CD8-positive, alpha-beta memory T cell (primary cell): ENCODE measurements around the gene SPTBN4. TPM values are rescaled to one million over a fixed set of nuclear protein-coding genes. Genes with fewer than 3 reads are reported as not detected.
"Not testable (repeated sequence)": the region's sequence is repeated elsewhere in the genome, so short reads cannot be mapped to it uniquely, and the experiment has no call there.

ENCODE experiments used
- CTCF ChIA-PET: fragments of 350-600 bp; sonication (Branson Sonifier 250); formaldehyde crosslinking; loops from one replicate; lab custom pipeline; 2021; ENCODE audit warnings: antibody characterized with exemption; lab: Charles Lee
- POLR2A ChIA-PET: fragments of 350-600 bp; sonication (Branson Sonifier 250); formaldehyde crosslinking; loops from one replicate; lab custom pipeline; 2021; ENCODE audit warnings: antibody characterized with exemption; lab: Charles Lee
- DNase-seq, 5 donors: peaks; one replicate each; pipeline versions ENCODE4 v3.0.0 to v3.0.0-alpha.2; 2020 to 2022; ENCODE audit warnings: mixed read lengths in 1 of 5
- H3K27ac ChIP-seq: one replicate; pipeline ENCODE4 v1.7.0; 2013; ENCODE audit warnings: low read depth, mild to moderate bottlenecking, low read length, moderate library complexity
- H3K27me3 ChIP-seq: 2 replicates; pipeline ENCODE4 v1.7.0; 2013; ENCODE audit warnings: low read length, mild to moderate bottlenecking; ENCODE audit not compliant: insufficient read depth, poor library complexity, severe bottlenecking
- H3K36me3 ChIP-seq: 2 replicates; pipeline ENCODE4 v1.7.0; 2013; ENCODE audit warnings: mild to moderate bottlenecking, low read length, moderate library complexity; ENCODE audit not compliant: insufficient read depth
- H3K4me1 ChIP-seq: 2 replicates; pipeline ENCODE4 v1.7.0; 2013; ENCODE audit warnings: mild to moderate bottlenecking, low read length, moderate library complexity; ENCODE audit not compliant: insufficient read depth
- H3K4me3 ChIP-seq: 2 replicates; pipeline ENCODE4 v1.7.0; 2013; ENCODE audit warnings: mild to moderate bottlenecking, low read length
- H3K9me3 ChIP-seq: 2 replicates; pipeline ENCODE4 v1.7.0; 2013; ENCODE audit warnings: mild to moderate bottlenecking, low read length
- H3K27ac Mint-ChIP-seq, 8 donors: one replicate each; pipeline ENCODE4 v1.8.0; 2020 to 2021; ENCODE audit warnings: mixed read lengths in 8 of 8, mild to moderate bottlenecking in 6 of 8, inconsistent platforms in 3 of 8, moderate library complexity in 3 of 8
- H3K27me3 Mint-ChIP-seq, 2 donors: one replicate each; pipeline ENCODE4 v1.8.0; 2020 to 2021; ENCODE audit warnings: mixed read lengths in 2 of 2, mild to moderate bottlenecking in 1 of 2, moderate library complexity in 1 of 2
- H3K36me3 Mint-ChIP-seq, 3 donors: one replicate each; pipeline ENCODE4 v1.8.0; 2020 to 2021; ENCODE audit warnings: mixed read lengths in 3 of 3, inconsistent platforms in 1 of 3, mild to moderate bottlenecking in 1 of 3
- H3K4me1 Mint-ChIP-seq, 3 donors: one replicate each; pipeline ENCODE4 v1.8.0; 2020 to 2021; ENCODE audit warnings: mixed read lengths in 3 of 3, inconsistent platforms in 1 of 3, mild to moderate bottlenecking in 1 of 3
- H3K4me3 Mint-ChIP-seq, 7 donors: one replicate each; pipeline ENCODE4 v1.8.0; 2020 to 2021; ENCODE audit warnings: mixed read lengths in 7 of 7, mild to moderate bottlenecking in 6 of 7, moderate library complexity in 4 of 7, inconsistent platforms in 2 of 7
- H3K9me3 Mint-ChIP-seq, 5 donors: one replicate each; pipeline ENCODE4 v1.8.0; 2020 to 2022; ENCODE audit warnings: mixed read lengths in 5 of 5, mild to moderate bottlenecking in 3 of 5, moderate library complexity in 2 of 5, inconsistent platforms in 1 of 5
- polyA plus RNA-seq: library from polyadenylated mRNA; unstranded; fragments of 300-500 nt; fragmentation: Illumina TruSeq; gene quantifications from one replicate; pipeline ENCODE4 v1.2.3, GENCODE V29; 2021
- total RNA-seq, 2 experiments: library from RNA; stranded (reverse); gene quantifications; one replicate each; pipeline ENCODE4 v1.2.3, GENCODE V29; 2021

SPTBN4 gene
- total and polyA plus RNA-seq, 3 experiments from 2014 or later, result 0.49 to 1.2 TPM; not detected in 1

DNA sequence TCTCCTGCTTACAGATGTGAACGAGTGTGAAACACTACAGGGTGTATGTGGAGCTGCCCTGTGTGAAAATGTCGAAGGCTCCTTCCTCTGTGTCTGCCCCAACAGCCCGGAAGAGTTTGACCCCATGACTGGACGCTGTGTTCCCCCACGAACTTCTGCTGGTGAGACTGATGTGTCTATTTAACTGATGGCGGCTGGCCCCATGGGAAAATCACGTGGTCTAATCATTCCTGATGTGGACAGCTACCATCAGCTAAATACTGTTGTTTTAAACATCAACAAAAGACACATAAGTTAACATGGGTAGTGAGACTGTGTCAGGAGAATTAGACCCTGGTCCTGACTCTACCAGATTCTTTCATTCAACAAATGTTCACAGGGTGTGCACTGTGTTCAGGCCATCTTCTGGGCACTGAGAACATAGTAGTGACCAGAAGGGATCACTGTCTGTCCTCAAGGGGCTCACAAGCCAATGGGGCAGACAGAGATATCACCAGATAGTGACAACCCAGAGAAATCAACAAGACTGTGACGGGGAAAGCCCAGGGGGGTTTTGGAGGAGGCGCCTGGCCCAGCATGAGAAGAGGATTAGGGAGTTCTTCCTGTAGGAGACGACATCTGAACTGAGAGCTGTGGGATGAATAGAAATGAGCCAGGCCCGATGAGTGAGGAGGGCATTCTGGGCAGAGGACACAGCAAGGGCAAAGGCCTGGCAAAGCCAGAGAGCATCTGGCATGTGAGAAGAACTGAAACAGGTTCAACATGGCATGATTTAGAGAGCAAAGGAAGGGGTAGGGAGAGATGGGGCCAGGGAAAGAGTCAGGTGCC is 152.7 kb downstream of the SPTBN4 start:
- CTCF ChIA-PET, result interaction anchor here (0.8 to 7.3 kb wide), 5 partner anchors 14 to 314 kb away, joined by 3 to 58 read pairs (median 4); partner anchors contain the start of gene LTBP4
- Mint-ChIP-seq H3K36me3 (peaks cover 6 to 56% (median 16%) of the 10 kb centered on the region in 3 donors), H3K4me3 (peak overlapping the region in 1 of 7 donors; percentile 18), H3K9me3 (no peaks in the 10 kb centered on the region), H3K27me3 (no peaks in the 10 kb centered on the region), H3K4me1 (peaks cover 8 to 13% (median 10%) of the 10 kb centered on the region in 3 donors), H3K27ac (peak overlapping the region in 3 of 8 donors; percentile 21 to 71 (median 25))
- DNase-seq, result no peak
- H3K36me3 ChIP-seq, result peaks cover 12% of the 10 kb centered on the region
- POLR2A ChIA-PET, result no interaction called here
- no peaks in the 10 kb centered on the region for H3K9me3 ChIP-seq
- H3K27me3 ChIP-seq, result no peaks in the 10 kb centered on the region
- peaks cover 4% of the 10 kb centered on the region for H3K4me1 ChIP-seq
- no peak overlapping the region for H3K4me3 ChIP-seq
- no peak overlapping the region for H3K27ac ChIP-seq

DNA sequence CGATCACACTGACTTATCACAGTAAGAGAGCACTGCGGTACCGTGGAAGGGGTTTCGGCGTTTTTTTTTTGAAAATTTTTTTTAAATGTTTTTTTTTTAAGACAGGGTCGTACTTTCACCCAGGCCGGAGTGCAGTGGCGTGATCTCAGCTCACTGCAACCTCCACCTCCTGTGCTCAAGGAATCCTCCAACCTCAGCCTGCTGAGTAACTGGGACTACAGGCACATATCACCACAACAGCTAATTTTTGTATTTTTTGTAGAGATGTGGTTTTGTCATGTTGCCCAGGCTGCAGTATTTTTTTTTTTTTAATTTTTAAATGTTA is 153.3 kb downstream of the SPTBN4 start:
- POLR2A ChIA-PET, result no interaction called here
- Histone ChIP-seq H3K4me1 (no peaks in the 10 kb centered on the region), H3K9me3 (no peaks in the 10 kb centered on the region), H3K27me3 (no peaks in the 10 kb centered on the region), H3K36me3 (peaks cover 12% of the 10 kb centered on the region), H3K4me3 (no peak overlapping the region), H3K27ac (no peak overlapping the region)
- peak in 1 of 5 donors; percentile 17 for DNase-seq
- Mint-ChIP-seq H3K4me1 (peaks cover 3 to 7% (median 4%) of the 10 kb centered on the region in 3 donors), H3K27me3 (no peaks in the 10 kb centered on the region), H3K27ac (peak overlapping the region in 1 of 8 donors; percentile 25), H3K9me3 (no peaks in the 10 kb centered on the region), H3K36me3 (peaks cover 6 to 57% (median 19%) of the 10 kb centered on the region in 3 donors), H3K4me3 (no peak overlapping the region)
- CTCF ChIA-PET, result interaction anchor here (0.8 to 7.3 kb wide), 6 partner anchors 10 to 315 kb away, joined by 3 to 58 read pairs (median 5); partner anchors contain the start of gene LTBP4

DNA sequence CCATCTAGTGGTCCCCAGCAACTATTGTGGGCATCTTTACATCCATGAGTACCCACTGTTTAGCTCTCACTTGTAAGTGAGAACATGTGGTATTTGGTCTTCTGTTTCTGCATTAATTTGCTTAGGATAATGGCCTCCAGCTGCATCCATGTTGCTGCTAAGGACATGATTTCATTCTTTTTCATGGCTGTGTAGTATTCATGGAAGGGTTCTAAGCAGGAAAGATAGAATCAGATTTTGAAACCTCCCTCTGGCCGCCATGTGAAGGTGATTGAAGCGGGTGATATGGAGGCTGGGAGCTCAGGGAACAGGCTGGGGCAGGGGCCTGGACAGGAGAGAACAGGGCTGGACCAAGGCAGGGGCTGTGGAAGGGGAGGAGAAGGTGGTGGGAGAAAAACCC is 154.5 kb downstream of the SPTBN4 start:
- Histone ChIP-seq H3K27me3 (no peaks in the 10 kb centered on the region), H3K27ac (no peak overlapping the region), H3K4me1 (no peaks in the 10 kb centered on the region), H3K9me3 (no peaks in the 10 kb centered on the region), H3K4me3 (no peak overlapping the region), H3K36me3 (peaks cover 9% of the 10 kb centered on the region)
- peaks cover 6 to 62% (median 23%) of the 10 kb centered on the region in 3 donors for H3K36me3 Mint-ChIP-seq
- H3K4me3 Mint-ChIP-seq, result no peak overlapping the region
- no peak for DNase-seq
- H3K27me3 Mint-ChIP-seq, result no peaks in the 10 kb centered on the region
- H3K27ac Mint-ChIP-seq, result peak overlapping the region in 1 of 8 donors; percentile 88
- POLR2A ChIA-PET, result no interaction called here
- H3K4me1 Mint-ChIP-seq, result no peaks in the 10 kb centered on the region
- CTCF ChIA-PET, result interaction anchor here (0.9 to 7.3 kb wide), 6 partner anchors 11 to 316 kb away, joined by 3 to 58 read pairs (median 5); partner anchors contain the start of gene LTBP4
- no peaks in the 10 kb centered on the region for H3K9me3 Mint-ChIP-seq

DNA sequence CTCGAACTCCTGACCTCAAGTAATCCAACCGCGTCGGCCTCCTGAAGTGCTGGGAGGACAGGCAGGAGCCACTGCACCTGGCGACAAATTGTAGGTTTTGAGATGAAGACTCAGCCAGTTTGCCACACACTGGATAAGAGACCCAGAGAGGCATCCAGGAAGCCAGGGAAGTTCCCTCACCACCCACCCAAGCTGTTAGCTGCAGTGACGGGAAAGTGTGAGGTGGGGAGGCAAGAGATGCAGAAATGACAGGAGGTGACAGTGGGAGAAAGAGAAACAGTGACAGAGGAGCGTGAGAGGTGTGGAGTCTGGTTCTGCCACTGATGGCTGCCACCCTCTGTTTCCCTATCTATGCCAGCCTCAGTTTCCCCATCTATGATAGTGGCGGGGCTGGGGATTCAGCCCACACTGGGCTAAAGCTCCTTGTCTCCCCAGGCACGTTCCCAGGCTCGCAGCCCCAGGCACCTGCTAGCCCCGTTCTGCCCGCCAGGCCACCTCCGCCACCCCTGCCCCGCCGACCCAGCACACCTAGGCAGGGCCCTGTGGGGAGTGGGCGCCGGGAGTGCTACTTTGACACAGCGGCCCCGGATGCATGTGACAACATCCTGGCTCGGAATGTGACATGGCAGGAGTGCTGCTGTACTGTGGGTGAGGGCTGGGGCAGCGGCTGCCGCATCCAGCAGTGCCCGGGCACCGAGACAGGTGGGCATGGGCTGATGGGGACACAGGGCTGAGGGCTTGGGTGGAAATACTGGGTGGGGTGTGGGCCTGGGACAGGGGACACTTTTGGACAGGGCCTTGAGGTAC is 155.4 kb downstream of the SPTBN4 start:
- no peaks in the 10 kb centered on the region for H3K4me1 Mint-ChIP-seq
- H3K27ac Mint-ChIP-seq, result peak overlapping the region in 1 of 8 donors; percentile 50
- no peaks in the 10 kb centered on the region for H3K9me3 ChIP-seq
- H3K4me3 Mint-ChIP-seq, result peak overlapping the region in 1 of 7 donors; percentile 74
- peaks cover 6 to 64% (median 23%) of the 10 kb centered on the region in 3 donors for H3K36me3 Mint-ChIP-seq
- H3K27ac ChIP-seq, result no peak overlapping the region
- no peak overlapping the region for H3K4me3 ChIP-seq
- no peaks in the 10 kb centered on the region for H3K27me3 Mint-ChIP-seq
- H3K27me3 ChIP-seq, result no peaks in the 10 kb centered on the region
- no peaks in the 10 kb centered on the region for H3K9me3 Mint-ChIP-seq
- no peaks in the 10 kb centered on the region for H3K4me1 ChIP-seq
- peak in 1 of 5 donors; percentile 39 for DNase-seq
- POLR2A ChIA-PET, result no interaction called here
- peaks cover 9% of the 10 kb centered on the region for H3K36me3 ChIP-seq
- CTCF ChIA-PET, result interaction anchor here (0.9 to 7.3 kb wide), 6 partner anchors 12 to 317 kb away, joined by 3 to 58 read pairs (median 6); no protein-coding TSS in a partner anchor

DNA sequence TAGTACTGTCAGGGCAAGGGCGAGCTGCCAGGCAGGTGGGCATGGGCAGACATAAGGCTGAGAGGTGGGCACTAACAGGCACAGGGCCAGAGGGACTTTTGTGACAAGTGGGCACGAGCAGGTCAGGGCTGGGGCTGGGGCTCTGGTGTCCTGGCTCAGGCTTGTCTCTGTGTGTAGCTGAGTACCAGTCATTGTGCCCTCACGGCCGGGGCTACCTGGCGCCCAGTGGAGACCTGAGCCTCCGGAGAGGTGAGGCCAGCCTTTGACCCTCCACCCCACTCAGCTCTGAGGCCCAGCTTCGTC is 155.9 kb downstream of the SPTBN4 start:
- Mint-ChIP-seq H3K27ac (no peak overlapping the region), H3K9me3 (no peaks in the 10 kb centered on the region), H3K4me3 (no peak overlapping the region), H3K27me3 (no peaks in the 10 kb centered on the region), H3K36me3 (peaks cover 6 to 66% (median 26%) of the 10 kb centered on the region in 3 donors), H3K4me1 (no peaks in the 10 kb centered on the region)
- H3K36me3 ChIP-seq, result peaks cover 9% of the 10 kb centered on the region
- ChIA-PET CTCF (interaction anchor here (1.0 to 1.5 kb wide), 2 partner anchors 12 to 19 kb away, joined by 4 to 6 read pairs; no protein-coding TSS in a partner anchor), POLR2A (no interaction called here)
- no peaks in the 10 kb centered on the region for H3K4me1 ChIP-seq
- DNase-seq, result peak in 1 of 5 donors; percentile 33
- H3K27ac ChIP-seq, result no peak overlapping the region
- H3K9me3 ChIP-seq, result no peaks in the 10 kb centered on the region
- no peaks in the 10 kb centered on the region for H3K27me3 ChIP-seq
- H3K4me3 ChIP-seq, result no peak overlapping the region

DNA sequence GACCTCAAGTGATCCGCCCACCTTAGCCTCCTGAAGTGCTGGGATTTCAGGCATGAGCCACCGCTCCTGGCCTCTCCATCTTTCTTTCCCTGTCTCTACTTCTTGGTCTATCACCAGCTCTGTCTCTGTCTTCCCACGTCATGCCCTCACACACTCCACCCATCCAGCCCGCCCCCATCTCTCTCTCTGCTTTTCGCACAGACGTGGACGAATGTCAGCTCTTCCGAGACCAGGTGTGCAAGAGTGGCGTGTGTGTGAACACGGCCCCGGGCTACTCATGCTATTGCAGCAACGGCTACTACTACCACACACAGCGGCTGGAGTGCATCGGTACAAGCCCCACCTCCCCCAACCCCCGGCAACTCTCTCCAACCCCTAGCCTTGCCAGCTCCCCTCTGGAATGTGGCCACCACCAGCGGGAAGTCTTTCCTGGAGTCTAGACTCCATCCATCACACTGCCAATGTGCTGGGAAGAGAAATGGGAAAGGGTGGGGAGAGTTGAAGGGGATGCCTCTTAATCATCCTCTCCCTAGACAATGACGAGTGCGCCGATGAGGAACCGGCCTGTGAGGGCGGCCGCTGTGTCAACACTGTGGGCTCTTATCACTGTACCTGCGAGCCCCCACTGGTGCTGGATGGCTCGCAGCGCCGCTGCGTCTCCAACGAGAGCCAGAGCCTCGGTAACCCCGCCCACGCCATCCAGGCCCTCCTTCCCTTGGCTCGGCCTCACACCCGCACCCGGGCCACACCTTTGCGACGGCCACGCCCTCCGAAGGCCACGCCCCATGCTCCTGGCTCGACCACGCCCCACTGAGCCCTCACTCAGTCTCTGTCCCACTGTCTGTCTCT is 156.8 kb downstream of the SPTBN4 start:
- Histone ChIP-seq H3K4me1 (no peaks in the 10 kb centered on the region), H3K9me3 (no peaks in the 10 kb centered on the region), H3K4me3 (no peak overlapping the region), H3K27ac (no peak overlapping the region), H3K36me3 (peaks cover 9% of the 10 kb centered on the region), H3K27me3 (no peaks in the 10 kb centered on the region)
- peak in 1 of 5 donors; percentile 45 for DNase-seq
- peaks cover 6 to 63% (median 26%) of the 10 kb centered on the region in 3 donors for H3K36me3 Mint-ChIP-seq
- H3K4me1 Mint-ChIP-seq, result no peaks in the 10 kb centered on the region
- POLR2A ChIA-PET, result no interaction called here
- no peaks in the 10 kb centered on the region for H3K27me3 Mint-ChIP-seq
- peak overlapping the region in 1 of 8 donors; percentile 68 for H3K27ac Mint-ChIP-seq
- H3K9me3 Mint-ChIP-seq, result no peaks in the 10 kb centered on the region
- H3K4me3 Mint-ChIP-seq, result no peak overlapping the region
- CTCF ChIA-PET, result interaction anchor here (1.0 to 2.6 kb wide), 3 partner anchors 10 to 20 kb away, joined by 4 to 13 read pairs (median 6); no protein-coding TSS in a partner anchor

DNA sequence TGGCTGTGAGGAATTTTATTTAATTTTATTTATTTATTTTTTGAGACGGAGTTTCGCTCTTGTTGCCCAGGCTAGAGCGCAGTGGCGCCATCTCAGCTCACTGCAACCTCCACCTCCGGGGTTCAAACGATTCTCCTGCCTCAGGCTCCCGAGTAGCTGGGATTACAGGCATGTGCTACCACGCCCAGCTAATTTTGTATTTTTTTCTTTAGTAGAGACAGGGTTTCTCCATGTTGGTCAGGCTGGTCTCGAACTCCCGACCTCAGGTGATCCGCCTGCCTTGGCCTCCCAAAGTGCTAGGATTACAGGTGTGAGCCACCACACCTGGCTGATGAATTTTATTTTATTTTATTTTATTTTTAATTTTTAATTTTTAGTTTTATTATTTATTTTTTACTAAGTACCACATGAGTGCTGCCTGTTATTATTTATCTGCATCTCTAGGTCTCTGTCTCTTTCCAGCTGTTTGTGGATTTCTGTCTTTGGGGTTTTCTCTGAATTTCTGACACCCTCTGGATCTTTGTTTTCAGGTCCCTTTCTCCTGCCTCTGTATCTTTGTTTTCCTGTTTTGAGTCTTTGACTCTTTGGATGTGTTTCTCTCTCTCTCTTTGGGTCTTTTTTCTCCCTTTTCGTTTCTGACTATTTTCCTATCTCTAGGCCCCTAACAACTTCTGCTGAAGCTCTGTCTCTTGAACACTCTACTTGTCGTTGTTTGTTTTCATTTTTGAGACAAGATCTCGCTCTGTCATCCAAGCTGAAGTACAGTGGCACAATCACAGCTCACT is 157.8 kb downstream of the SPTBN4 start:
- CTCF ChIA-PET, result interaction anchor here (2.6 kb wide), 1 partner anchor 10 kb away, joined by 13 read pairs; no protein-coding TSS in a partner anchor
- H3K27ac ChIP-seq, H3K9me3 ChIP-seq, H3K9me3 Mint-ChIP-seq, H3K4me1 ChIP-seq, H3K4me3 Mint-ChIP-seq, H3K27me3 Mint-ChIP-seq, H3K36me3 ChIP-seq, POLR2A ChIA-PET, H3K4me1 Mint-ChIP-seq, DNase-seq, H3K4me3 ChIP-seq, H3K27me3 ChIP-seq: not testable (repeated sequence)
- peak overlapping the region in 3 of 8 donors; percentile 14 to 68 (median 35) for H3K27ac Mint-ChIP-seq
- H3K36me3 Mint-ChIP-seq, result peaks cover 3 to 57% (median 22%) of the 10 kb centered on the region in 3 donors
